ENCODE results near the gene ABHD17C.
"Not testable (repeated sequence)": the region's sequence is repeated elsewhere in the genome, so short reads cannot be mapped to it uniquely, and the experiment has no call there.

Gene ABHD17C

DNA sequence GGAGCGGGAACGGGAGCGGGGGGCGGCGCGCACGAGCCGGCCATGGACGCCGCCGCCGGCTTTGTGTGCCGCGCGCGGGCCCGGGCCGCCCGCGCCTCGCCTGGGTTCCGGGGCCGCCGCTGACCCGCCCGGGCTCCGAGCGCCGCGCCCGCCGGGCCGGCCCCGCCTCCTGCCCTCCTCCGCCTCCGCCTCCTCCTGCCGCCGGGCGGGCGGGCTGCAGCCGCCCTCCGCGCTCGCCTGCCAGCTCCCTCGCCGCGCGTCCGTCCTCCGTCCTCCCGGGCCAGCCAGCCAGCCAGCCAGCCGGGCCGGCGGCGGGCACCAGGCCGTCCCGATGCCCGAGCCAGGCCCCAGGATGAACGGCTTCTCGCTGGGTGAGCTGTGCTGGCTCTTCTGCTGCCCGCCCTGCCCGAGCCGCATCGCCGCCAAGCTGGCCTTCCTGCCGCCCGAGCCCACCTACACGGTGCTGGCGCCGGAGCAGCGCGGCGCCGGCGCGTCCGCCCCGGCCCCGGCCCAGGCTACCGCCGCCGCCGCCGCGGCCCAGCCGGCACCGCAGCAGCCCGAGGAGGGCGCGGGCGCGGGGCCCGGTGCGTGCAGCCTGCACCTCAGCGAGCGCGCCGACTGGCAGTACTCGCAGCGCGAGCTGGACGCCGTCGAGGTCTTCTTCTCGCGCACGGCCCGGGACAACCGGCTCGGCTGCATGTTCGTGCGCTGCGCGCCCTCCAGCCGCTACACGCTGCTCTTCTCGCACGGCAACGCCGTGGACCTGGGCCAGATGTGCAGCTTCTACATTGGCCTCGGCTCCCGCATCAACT lies at the start of gene ABHD17C:
Gene ABHD17C, plus strand, starts transcription at position 212 of the 812 bp plus-strand sequence. Its CDS starts 120 bp downstream, at position 332.
- DNase-seq = peak in 1 of 4 experiments; percentile 32

DNA sequence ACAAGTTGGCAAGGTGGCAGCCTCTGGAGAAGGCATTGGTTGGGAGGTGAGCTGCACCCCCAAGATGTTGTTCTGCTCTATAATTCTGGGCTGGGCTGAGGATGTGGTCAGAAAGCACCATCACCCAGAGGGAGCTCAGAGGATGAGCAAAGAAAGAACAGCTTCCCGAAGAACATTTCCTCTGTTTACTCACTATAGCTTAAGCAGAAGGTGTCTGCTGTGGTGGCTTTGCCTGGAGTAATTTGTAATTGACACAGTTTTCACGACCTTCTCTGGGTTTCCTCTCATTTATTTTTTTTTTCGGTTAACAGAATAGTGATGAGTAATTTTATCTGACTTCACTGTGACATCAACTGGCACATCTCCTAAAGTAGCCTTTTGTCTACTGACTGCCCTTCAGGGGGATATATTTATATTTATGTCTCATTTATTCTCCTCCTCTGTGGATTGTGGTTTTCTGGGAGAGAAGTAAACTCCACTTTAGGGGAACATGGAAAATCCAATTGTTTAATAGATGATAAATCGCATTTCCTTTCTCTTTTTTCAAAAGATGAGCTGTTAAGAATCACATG lies 49.5 kb upstream of the ABHD17C start:
- no peak for DNase-seq

GRCh38 chr15:80647424-80647823 lies 47.7 kb upstream of the ABHD17C start:
- DNase-seq = not testable (repeated sequence)

GRCh38 chr15:80654299-80654698 lies 40.8 kb upstream of the ABHD17C start:
- DNase-seq = no peak

- no peak for DNase-seq
Measured at GRCh38 chr15:80659375-80659774, 35.7 kb upstream of the ABHD17C start.

DNA sequence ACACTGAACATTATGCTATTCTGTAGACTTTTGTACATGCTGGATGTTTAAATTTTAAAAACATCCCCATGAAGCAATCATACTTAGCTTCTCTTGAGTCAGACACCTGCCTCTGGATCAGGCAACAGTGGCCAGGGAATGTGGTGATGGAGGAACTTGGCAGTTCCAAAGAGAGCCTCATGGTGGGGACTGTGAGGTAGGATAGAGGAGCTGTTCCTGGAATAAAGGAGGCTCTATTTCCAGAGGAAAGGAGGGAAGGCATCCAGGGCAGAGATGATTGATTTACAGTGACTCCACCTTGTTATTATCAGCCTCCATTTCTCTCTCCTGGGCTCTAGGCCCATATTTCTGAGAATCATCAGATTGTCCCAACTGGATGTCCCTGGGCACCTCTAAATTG lies 35.0 kb upstream of the ABHD17C start:
- DNase-seq = no peak

- DNase-seq = no peak
Measured at GRCh38 chr15:80662129-80662528, 33.0 kb upstream of the ABHD17C start.

DNA sequence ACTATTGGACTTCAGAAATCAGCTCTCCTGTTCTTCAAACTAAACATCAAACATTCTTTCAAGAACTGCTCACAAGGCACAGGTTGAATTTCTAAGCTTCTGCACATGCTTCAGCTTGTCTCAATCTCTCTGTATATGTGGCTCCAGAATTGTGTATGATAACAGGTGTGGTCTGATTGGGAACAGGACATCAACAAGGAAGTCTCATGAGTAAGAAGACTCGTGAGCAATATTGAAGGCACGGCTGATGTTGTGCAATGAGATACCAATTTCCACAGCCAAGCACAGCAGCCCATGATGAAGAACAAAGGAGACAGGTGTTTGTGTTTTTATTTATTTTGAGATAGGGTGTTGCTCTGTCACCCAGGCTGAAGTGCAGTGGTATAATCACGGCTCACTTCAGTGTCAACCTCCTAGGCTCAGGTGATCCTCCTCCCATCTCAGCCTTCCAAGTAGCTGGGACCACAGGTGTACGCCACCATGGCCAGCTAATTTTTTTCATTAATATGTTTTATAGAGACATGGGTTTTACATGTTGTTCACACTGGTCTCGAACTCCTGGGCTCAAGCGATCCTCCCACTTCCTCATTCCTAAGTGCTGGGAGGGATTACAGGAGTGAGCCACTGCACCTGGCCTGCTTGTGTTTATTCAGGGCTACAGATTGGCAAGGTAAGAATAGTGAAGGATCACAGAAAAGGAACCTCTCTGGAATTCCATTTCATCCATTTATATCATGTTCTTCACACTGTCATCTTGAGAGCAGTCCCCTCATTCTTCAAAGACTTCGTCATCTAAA lies 32.2 kb upstream of the ABHD17C start:
- DNase-seq = no peak

- no peak for DNase-seq
Measured at GRCh38 chr15:80665151-80665550, 30.0 kb upstream of the ABHD17C start.

- no peak for DNase-seq
Measured at GRCh38 chr15:80667936-80668335, 27.2 kb upstream of the ABHD17C start.

- DNase-seq = no peak
Measured at GRCh38 chr15:80668546-80669236, 26.4 kb upstream of the ABHD17C start.

- no peak for DNase-seq
Measured at GRCh38 chr15:80669663-80670273, 25.3 kb upstream of the ABHD17C start.

DNA sequence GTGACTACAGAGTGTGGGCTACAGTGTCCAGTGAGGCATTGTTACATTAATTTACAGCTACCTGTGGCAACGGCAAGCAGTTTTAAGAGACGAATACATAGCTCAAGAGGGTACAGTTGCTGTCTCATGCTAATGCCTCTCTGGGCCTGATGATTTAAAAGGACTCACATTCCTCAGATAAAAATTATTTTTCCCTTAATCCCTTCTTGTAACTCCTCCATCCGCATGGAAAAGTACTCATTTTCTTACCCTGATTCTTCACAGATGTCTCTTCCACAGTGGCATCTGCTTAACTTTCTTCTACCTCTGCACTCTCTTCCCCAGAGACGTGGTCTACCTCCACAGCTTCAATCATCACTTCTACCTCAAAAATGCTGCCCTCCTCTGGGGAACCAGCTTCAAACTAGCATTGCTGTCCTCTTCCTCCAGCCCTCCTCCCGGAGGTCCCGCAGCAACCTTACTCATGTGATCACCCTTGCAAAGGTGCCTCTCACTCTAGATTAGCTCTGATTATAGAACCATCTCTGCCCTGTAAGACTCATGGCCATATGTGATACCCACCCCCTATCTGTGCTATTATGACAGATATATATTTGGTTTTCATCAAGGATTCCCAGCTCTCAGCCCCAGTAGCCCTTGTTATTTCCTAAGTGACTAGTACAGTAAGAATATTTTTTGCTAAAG lies 21.4 kb upstream of the ABHD17C start:
- no peak for DNase-seq

DNA sequence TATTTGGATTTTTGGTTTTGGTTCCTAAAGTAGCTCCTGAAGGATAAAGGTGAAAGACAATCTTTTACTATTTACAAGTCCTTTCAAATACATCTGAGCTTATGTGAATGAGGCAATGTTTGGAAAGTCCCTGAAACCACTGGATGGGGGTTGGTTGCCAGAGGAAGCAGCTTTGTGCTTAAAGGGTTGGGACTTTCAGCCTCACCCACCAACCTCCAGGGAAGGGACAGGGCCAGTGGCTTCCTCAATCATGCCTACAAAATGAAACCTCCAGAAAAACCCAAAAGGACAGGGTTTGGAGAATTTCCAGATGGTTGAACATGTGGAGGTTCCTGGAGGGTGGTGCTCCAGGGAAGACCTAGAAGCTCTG lies 20.9 kb upstream of the ABHD17C start:
- DNase-seq = no peak

DNA sequence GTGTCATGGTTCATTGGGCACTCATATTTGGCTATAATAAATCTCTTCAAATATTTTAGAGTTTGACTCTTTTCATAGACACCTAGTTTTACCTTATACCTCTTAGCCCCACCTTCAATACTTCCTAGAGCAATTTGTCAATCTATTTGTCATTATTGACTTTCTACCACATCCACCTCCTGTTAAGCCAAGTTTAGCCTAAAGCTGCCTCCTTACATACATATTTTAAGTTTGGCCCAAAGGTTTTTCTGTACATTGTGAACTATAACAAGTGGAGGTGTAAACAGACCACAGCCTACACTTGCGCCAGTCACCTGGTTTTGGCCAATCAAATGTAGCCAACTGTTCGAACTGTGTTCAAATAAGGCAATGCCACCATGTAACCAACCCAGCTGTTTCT lies 18.1 kb upstream of the ABHD17C start:
- no peak for DNase-seq

- DNase-seq = no peak
Measured at GRCh38 chr15:80679167-80679803, 15.8 kb upstream of the ABHD17C start.

DNA sequence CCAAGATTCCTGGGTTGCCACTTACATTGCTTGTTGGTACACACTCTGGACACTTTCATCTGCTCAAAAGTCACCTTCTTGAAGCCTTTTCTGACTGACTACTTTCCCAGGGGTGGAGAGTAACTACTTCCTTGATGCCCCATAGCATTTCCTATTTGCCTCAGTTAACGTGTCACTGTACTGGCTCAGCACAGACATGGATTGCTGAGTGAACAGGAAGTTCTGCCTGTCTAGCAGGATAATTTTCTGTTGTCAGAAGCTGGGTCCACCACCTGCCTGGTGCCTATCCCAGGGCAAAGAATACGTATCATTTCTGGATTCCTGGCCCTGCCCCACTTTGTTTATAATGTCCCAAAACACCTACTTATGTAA lies 15.3 kb upstream of the ABHD17C start:
- no peak for DNase-seq

GRCh38 chr15:80682201-80682600 lies 12.9 kb upstream of the ABHD17C start:
- DNase-seq = no peak

GRCh38 chr15:80684697-80685096 lies 10.4 kb upstream of the ABHD17C start:
- no peak for DNase-seq

GRCh38 chr15:80685628-80686027 lies 9.5 kb upstream of the ABHD17C start:
- no peak for DNase-seq

DNA sequence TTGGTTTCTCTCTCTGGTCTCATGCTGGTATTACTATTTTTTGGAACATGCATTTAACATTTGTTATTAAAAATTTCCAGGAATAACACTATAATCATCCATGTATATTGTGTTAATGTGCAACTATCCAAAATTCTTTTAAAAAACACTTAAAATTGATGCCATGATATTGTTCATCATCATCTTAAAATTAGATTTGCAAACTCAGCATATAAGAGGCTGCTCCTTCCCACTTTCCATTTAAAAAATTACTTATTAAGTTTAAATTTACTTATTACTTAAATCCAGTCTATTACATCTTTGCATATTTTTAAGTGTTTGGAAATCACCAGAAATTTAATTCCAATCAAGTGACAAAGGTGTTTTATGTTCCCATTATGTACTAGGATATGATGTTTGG lies 5.8 kb upstream of the ABHD17C start:
- DNase-seq = no peak

DNA sequence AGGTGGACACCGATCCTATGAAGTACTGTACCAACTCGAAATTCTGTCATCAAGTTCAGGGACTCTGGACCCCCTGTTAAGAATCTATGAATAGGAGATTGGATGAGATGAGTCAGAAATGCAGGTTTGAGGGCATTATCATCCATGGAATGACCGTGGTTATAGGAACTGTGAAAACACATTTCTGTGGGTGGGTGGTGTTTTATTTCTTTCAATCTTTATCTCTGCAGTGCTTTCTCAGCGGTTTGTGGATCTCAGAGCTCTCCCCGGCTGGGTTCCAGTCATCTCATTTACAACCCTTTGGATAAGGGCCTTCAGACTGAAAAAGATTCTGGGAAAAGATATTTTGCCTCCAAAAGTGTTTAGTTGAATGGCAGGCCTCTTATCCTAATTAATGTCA lies 5.4 kb upstream of the ABHD17C start:
- no peak for DNase-seq
